BJ (cell line): ENCODE measurements around the gene ARID3A. TPM values are rescaled to one million over a fixed set of nuclear protein-coding genes. Genes with fewer than 3 reads are reported as not detected.
"Not testable (repeated sequence)": the region's sequence is repeated elsewhere in the genome, so short reads cannot be mapped to it uniquely, and the experiment has no call there.

Experiments
- CTCF ChIA-PET: fragments of 350-600 bp; formaldehyde crosslinking; extraction: SDS; loops from one replicate; lab custom pipeline; 2021; ENCODE audit warnings: antibody characterized with exemption, inconsistent platforms; lab: Yijun Ruan, JAX
- POLR2A ChIA-PET: fragments of 300-600 bp; sonication (Branson Sonifier 250); formaldehyde crosslinking; extraction: SDS; loops from one replicate; lab custom pipeline; 2021; ENCODE audit warnings: antibody characterized with exemption; lab: Charles Lee
- DNase-seq: peaks from one replicate; pipeline ENCODE4 v3.0.0-alpha.2; 2011; ENCODE audit warnings: low read depth
- H3K27me3 ChIP-seq: 2 replicates; pipeline ENCODE4 v1.6.0; 2011; ENCODE audit warnings: low read length; ENCODE audit not compliant: control insufficient read depth, insufficient read depth
- H3K36me3 ChIP-seq: 2 replicates; pipeline ENCODE4 v1.5.1; 2011; ENCODE audit warnings: low read length; ENCODE audit not compliant: control insufficient read depth, insufficient read depth
- H3K4me3 ChIP-seq: 2 replicates; pipeline ENCODE4 v1.5.1; 2011; ENCODE audit warnings: low read depth, mild to moderate bottlenecking, control low read depth, low read length
- polyA plus RNA-seq: library from polyadenylated mRNA; depleted of rRNA; stranded (reverse); fragments of >200 nt; gene quantifications from 2 replicates; pipeline ENCODE4 v1.2.3, GENCODE V29; 2011
- TF ChIP-seq, protein P1 (sequence below): IDR thresholded peaks from 2 replicates; pipeline ENCODE4 v1.5.1; 2011; ENCODE audit warnings: low read depth, mild to moderate bottlenecking, control low read depth, inconsistent platforms, low read length, moderate library complexity; ENCODE audit not compliant: insufficient read depth

Gene ARID3A
- polyA plus RNA-seq, 1 experiment, result 17.4 TPM

GRCh38 chr19:954672-955494 is 29.0 kb downstream of the ARID3A start:
- no peak for DNase-seq
- H3K4me3 ChIP-seq, result no peak overlapping the region
- CTCF ChIA-PET, result interaction anchor here (1.2 to 2.0 kb wide), 2 partner anchors 16 to 23 kb away, joined by 3 to 5 read pairs; no protein-coding TSS in a partner anchor
- peaks cover 7% of the 10 kb centered on the region for H3K36me3 ChIP-seq
- POLR2A ChIA-PET, result no interaction called here
- no peaks in the 10 kb centered on the region for H3K27me3 ChIP-seq
- TF ChIP-seq, protein P1, sequence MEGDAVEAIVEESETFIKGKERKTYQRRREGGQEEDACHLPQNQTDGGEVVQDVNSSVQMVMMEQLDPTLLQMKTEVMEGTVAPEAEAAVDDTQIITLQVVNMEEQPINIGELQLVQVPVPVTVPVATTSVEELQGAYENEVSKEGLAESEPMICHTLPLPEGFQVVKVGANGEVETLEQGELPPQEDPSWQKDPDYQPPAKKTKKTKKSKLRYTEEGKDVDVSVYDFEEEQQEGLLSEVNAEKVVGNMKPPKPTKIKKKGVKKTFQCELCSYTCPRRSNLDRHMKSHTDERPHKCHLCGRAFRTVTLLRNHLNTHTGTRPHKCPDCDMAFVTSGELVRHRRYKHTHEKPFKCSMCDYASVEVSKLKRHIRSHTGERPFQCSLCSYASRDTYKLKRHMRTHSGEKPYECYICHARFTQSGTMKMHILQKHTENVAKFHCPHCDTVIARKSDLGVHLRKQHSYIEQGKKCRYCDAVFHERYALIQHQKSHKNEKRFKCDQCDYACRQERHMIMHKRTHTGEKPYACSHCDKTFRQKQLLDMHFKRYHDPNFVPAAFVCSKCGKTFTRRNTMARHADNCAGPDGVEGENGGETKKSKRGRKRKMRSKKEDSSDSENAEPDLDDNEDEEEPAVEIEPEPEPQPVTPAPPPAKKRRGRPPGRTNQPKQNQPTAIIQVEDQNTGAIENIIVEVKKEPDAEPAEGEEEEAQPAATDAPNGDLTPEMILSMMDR, result no peak

DNA sequence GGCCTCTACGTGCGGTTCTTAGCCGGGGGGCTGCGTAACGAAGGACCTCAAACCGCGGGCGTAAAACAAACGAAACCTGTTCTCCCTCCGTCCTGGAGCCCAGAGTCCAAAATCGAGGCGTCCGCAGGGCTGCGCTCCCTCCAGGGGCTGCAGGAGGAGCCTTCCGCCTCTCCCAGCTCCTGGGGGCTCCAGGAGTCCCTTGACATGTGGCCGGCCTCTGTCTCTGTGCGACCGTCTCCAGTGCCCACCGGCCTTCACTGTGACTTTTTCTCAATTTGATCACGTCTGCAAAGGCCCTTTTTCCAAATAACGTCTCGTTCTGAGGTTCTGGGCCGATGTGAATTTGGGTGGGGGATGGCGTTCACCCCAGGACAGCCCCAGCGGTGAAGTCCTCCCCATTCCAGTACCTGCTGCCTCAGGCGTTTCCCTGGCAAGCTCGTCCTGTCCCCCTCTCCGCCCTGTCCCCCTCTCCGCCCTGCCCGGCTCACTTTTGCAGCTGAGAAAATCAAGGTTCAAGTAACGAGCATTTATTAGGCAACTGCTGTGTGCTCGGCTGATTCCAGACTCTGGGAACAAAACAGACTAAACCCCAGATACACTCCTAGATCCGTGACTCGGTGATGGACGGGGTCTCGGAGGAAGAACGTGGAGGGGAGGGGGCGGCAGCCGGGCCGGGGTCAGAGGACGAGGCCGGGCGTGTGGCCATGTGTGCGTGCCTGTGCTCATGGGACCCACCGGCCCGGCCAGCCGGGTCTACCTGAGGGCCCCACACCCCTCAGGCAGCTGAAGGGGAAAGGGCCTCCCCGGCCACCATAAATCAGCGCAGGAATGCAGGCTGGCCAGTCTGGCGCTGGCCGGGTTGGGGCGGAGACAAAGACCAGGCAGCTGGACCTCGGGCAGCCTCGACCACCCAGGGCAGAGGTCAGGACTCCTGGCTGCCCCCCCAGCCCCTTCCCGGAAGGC is 30.2 kb downstream of the ARID3A start:
- no peak for DNase-seq
- Histone ChIP-seq H3K4me3 (no peak overlapping the region), H3K27me3 (no peaks in the 10 kb centered on the region), H3K36me3 (peaks cover 15% of the 10 kb centered on the region)
- CTCF ChIA-PET, result interaction anchor here (1.1 to 2.0 kb wide), 3 partner anchors 15 to 26 kb away, joined by 3 to 5 read pairs (median 4); no protein-coding TSS in a partner anchor
- TF ChIP-seq, protein P1, result no peak
- POLR2A ChIA-PET, result interaction anchor here (0.5 to 0.7 kb wide), 3 partner anchors 13 to 28 kb away, joined by 3 to 9 read pairs (median 4); no protein-coding TSS in a partner anchor

GRCh38 chr19:956766-957440 is 31.1 kb downstream of the ARID3A start:
- POLR2A ChIA-PET, result interaction anchor here (0.5 to 0.7 kb wide), 4 partner anchors 14 to 281 kb away, joined by 3 to 9 read pairs (median 4); no protein-coding TSS in a partner anchor
- CTCF ChIA-PET, result interaction anchor here (1.1 to 2.0 kb wide), 3 partner anchors 14 to 34 kb away, joined by 4 to 6 read pairs (median 5); no protein-coding TSS in a partner anchor
- no peaks in the 10 kb centered on the region for H3K27me3 ChIP-seq
- TF ChIP-seq, protein P1, result no peak
- DNase-seq, result no peak
- H3K4me3 ChIP-seq, result no peak overlapping the region
- peaks cover 19% of the 10 kb centered on the region for H3K36me3 ChIP-seq

DNA sequence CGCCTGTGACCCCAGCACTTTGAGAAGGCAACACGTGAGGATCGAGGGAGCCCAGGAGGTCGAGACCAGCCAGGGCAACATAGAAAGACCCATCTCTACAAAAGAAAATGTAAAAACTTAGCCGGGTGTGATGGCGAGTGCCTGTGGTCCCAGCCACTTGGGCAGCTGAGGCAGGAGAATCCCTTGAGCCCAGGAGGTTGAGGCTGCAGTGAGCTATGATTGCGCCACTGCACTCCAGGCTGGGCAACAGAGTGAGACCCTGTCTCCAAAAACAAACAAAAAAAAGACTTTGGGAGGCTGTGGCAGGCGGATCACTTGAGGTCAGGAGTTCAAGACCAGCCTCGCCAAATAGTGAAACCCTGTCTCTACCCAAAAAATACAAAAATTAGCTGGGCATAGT is 31.7 kb downstream of the ARID3A start:
- DNase-seq, H3K4me3 ChIP-seq, H3K27me3 ChIP-seq: not testable (repeated sequence)
- POLR2A ChIA-PET, result interaction anchor here (0.7 kb wide), 1 partner anchor 282 kb away, joined by 4 read pairs; no protein-coding TSS in a partner anchor
- CTCF ChIA-PET, result interaction anchor here (0.7 to 1.3 kb wide), 3 partner anchors 10 to 35 kb away, joined by 3 to 6 read pairs (median 3); partner anchors contain the start of gene WDR18
- peaks cover 19% of the 10 kb centered on the region for H3K36me3 ChIP-seq
